HG02981 (cell line): ENCODE measurements around the gene ITPRIP.

ENCODE experiments used
- ATAC-seq: cut with Tn5 transposase; IDR thresholded peaks from one replicate; pipeline ENCODE4 v1.9.1; 2021; ENCODE audit warnings: mild to moderate bottlenecking, moderate library complexity; ENCODE audit not compliant: unreplicated experiment

Gene ITPRIP

GRCh38 chr10:104337985-104338735, at the start of gene ITPRIP:
ITPRIP (minus strand) TSS chr10:104338465; CDS start chr10:104316051, 22,414 bp downstream.
- peak; percentile 62 for ATAC-seq

- no peak for ATAC-seq
Observed at GRCh38 chr10:104387130-104387888, 49.0 kb upstream of the ITPRIP start.

- no peak for ATAC-seq
Observed at GRCh38 chr10:104380336-104380735, 42.1 kb upstream of the ITPRIP start.

DNA sequence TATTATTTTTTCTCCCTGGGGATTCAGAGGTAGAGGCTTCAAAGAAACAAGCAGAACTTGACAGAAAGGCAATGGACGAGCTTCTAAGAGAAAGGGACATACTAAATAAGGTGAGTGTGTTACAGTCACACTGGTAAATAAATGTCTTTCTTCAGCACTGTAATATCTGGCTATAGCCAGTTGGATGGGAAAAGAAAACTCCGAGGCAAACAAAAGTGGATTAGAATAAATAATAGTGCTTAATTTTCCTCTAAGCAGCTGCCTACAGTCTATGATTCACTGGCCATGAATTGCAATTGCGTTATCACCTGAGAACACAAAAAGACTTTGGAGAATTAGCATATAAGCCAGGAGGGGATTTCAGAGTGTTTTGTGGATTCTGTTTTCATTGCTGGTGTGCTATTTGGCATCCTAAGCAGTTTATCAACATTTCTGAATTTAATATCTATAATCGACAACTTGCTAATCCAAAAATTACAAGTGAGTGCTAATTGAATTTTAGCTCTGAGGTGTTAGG, 38.6 kb upstream of the ITPRIP start:
- ATAC-seq, result no peak

GRCh38 chr10:104374591-104374990, 36.3 kb upstream of the ITPRIP start:
- no peak for ATAC-seq

DNA sequence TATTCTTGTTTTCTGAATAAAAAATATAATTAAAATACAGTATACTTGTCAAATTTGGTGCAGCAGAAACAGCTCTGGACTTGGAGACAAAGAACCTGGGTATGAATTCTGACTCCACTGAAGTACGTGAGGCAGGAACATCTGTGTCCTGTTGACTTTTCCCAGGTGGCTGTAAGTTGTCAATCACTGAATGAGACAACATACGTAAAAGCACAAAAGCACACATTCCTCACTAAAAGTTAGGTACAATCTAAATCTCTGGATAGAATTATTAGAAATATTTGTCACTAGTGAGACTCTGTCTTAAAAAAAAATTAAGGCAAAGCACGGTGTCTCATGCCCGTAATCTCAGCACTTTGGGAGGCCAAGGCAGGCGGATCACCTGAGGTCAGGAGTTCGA, 33.5 kb upstream of the ITPRIP start:
- ATAC-seq, result no peak

DNA sequence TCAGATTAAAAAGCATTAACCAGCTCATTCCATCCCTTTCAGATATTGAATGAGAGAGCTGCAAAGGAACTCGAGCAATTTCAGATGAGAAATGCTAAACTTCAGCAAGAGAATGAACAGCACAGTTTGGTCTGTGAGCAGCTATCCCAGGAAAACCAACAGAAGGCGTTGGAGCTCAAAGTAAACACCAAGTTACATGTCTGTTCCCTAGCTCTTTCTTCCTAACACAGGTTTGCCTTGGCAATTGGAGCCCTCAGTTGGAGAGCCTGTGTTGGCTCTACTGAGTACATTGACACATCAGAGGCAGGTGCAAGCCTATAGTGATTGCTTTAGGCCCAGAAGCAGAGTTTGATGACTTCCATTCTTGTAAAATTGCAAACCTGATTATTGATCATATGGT, 30.1 kb upstream of the ITPRIP start:
- ATAC-seq, result no peak

GRCh38 chr10:104367904-104368303, 29.6 kb upstream of the ITPRIP start:
- no peak for ATAC-seq

- ATAC-seq, result no peak
Observed at GRCh38 chr10:104359811-104360210, 21.5 kb upstream of the ITPRIP start.

DNA sequence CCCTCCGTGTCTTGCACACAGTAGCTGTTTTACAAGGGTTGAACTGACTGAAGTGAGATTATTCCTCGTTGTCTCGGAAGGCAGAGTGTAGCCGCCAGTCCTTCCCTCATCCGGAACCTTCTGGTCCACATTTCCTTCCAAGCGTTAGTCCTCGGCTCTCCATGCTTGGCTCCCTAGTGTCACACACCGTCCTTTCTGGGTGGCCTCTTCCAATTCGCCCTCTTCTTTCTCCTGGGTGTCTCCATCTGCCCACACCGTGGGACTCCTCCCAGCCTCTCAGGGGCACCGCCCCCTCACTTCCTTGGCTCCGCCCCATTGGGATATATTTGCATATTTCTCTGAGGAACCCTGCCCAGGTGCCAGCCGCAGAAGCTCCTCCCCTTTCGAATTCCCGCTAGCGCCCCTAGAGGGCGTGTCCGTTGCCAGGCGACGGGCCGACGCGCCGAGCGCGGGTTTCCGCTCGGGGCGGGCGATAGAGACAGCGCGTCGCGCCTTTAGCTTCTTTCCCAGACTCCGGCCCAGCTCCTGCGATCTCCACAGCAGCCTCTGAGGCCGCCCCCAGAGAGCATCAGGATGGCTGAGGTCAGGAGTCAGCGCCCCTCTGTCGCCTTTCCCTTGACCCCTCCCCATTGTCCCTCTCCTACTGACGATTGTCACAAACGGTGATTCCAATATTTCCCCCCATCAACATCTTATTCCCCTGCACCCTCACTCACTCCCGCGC, 15.2 kb upstream of the ITPRIP start, which contains the start of gene CFAP58:
Gene CFAP58 (plus strand): TSS at position 509 of the 724 bp plus-strand sequence. CDS start 65 bp downstream, at position 574.
- peak; percentile 50 for ATAC-seq

GRCh38 chr10:104351919-104352318, 13.7 kb upstream of the ITPRIP start:
- peak; percentile 16 for ATAC-seq

DNA sequence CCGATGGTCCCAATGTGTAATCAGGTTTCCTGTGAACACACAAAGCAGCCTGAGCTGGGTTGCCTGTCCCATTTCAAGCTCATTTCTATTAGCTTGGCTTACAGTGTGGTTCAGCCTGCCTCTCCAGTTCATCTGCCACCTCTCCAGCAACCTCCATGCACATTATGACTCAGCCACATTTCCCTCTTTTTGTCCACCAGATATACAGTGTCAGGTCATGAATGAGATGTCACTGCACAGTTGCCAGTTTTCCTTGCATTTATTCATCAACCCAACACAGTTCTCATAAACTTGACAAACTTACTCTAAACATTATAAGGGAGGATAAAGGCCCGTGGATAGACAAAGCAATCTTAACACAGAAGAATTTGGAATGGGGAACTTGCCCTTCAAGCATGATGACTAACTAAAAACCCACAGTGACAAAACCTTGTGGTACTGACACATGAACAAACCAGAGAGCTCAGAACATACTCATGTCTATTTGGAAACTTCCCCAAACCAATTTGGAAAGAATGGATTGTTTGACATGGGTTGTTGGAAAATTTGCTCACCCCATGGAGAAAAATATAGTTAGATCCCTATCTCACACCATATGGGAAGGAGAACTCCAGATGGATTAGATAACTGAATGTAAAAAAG, 12.9 kb upstream of the ITPRIP start:
- ATAC-seq, result peak; percentile 23

- ATAC-seq, result peak; percentile 37
Observed at GRCh38 chr10:104350127-104350635, 11.9 kb upstream of the ITPRIP start.

DNA sequence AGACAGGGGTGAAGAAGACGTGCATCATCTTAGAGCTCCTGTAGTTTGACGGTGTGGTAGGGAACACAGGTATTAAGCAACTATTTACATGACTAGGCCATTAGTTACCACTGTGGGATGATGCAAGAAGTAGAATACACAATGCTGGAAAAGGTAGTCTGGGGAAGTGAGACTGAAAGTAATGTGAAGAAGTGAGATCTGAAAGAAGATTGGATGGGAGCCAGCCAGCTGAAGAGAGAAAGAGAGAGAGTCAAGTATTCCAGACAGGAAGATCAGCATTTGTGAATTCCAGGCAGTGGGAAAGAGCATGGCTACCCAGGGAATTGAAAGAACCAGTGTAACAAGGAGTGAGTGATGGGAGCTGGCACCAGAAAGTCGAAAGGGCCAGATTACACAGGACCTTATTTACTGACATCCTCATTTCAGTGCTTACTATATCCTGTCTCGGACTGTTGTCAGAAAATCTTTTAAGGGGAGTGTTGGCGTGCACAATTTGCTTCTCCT, 11.4 kb upstream of the ITPRIP start:
- peak; percentile 51 for ATAC-seq

- ATAC-seq, result no peak
Observed at GRCh38 chr10:104348601-104349000, 10.3 kb upstream of the ITPRIP start.

DNA sequence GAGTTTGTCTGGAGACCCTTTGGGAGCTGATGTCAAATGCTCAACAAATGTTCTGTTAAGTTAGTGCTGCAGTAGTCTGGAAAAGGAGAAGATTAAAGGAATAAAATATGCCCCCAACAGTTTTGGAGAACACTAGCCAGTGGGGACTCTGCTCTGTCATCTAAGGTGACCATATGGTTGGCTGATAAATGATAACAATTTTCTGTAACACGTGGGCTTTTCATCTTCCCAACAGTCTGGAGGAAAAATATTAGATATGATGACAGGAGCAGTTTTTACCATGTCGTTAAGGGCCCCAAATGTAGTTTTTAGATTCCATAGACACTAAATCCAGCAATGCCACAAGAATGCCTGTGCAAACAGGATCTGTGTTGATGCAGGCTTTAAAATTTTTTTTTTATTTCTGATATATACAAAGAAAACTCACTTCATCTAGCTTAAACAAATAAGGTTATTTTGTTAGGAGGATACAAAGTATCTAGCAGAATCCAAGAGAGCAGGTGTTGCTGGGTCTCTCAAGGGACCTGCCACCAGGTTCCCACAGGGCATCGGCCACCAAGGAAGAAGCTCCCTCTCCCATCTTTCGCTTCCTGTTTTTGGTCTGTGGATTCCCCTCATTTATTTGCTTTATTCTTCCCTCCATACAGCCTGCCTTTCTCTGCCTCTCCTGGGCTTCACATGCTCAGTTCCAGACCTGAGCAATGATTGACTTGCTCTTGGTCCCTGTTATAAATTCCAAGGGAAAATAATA, 9.2 kb upstream of the ITPRIP start:
- ATAC-seq, result no peak

DNA sequence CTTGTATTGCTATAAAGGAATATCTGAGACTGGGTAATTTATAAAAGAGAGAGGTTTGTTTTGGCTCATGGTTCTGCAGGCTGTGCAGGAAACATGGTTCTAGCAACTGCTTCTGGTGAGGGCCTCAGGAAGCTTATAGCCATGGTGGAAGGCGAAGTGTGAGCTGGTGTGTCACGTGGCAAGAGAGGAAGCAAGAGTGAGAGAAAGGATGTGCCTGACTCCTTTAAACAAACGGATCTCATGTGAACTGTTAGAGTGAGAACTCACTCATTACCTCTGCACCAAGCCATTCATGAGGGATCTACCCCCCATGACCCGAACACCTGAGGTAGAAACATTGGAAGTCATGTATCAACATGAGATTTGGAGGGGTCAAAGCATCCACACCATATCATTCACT, 7.7 kb upstream of the ITPRIP start:
- no peak for ATAC-seq

DNA sequence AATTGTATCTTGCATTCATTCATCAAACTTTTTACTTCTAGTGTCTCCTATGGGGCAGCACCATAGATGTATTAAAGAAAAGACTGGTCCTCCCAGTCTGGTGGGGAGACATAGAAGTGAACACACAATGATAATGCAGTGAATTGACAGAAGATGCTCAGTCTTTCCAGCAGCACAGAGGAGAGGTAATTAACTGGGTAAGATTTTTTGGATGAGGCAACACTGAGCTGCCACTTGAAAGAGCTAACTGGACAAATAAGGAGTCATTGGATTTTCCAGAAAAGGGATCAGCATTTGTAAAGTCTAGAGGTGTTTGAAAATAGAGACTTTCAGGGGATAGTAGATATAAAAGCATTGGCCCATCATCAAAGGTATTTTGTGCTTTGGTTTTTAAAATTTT, 7.2 kb upstream of the ITPRIP start:
- no peak for ATAC-seq

DNA sequence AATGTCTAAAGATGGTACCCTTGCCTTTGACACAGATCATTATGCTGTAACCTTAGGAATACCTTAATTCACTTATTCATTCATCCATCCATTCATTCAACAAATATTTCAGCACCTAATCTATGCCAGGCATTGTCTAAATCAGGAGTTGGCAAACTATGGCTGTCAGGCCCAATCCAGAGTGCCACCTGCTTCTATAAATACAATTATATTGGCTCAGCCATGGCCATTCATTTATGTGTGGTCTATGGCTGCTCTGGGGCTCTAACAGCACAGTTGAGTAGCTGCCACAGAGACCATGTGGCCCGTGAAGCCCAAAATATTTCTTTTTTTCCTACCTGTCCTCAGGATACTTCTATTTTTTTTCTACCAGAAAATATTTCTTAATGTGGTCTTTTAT, 6.0 kb upstream of the ITPRIP start:
- ATAC-seq, result no peak
